Naive B cell (primary cell): ENCODE results near the gene MDM2. TPM values are rescaled to one million over a fixed set of nuclear protein-coding genes. Genes with fewer than 3 reads are reported as not detected.

Source experiments
- ATAC-seq, 2 donors: fragments of 150-1000 bp; cut with Tn5 transposase; 2 replicates each; pipeline ENCODE4 v1.10.0; 2021; ENCODE audit warnings: low read depth in 2 of 2, mild to moderate bottlenecking in 2 of 2, moderate library complexity in 2 of 2
- DNase-seq: peaks from one replicate; pipeline ENCODE4 v3.0.0; 2022
- H3K27ac Mint-ChIP-seq, 6 donors: one replicate each; pipeline ENCODE4 v1.8.0; 2020 to 2022; ENCODE audit warnings: mild to moderate bottlenecking in 6 of 6, mixed read lengths in 6 of 6, moderate library complexity in 5 of 6, inconsistent platforms in 2 of 6
- H3K27me3 Mint-ChIP-seq, 3 donors: one replicate each; pipeline ENCODE4 v1.8.0; 2021 to 2022; ENCODE audit warnings: mixed read lengths in 3 of 3, mild to moderate bottlenecking in 1 of 3
- H3K36me3 Mint-ChIP-seq, 2 donors: one replicate each; pipeline ENCODE4 v1.8.0; 2020 to 2022; ENCODE audit warnings: mixed read lengths in 2 of 2, inconsistent platforms in 1 of 2, mild to moderate bottlenecking in 1 of 2
- H3K4me1 Mint-ChIP-seq, 3 donors: one replicate each; pipeline ENCODE4 v1.8.0; 2020 to 2022; ENCODE audit warnings: mixed read lengths in 3 of 3, inconsistent platforms in 1 of 3, mild to moderate bottlenecking in 1 of 3, moderate library complexity in 1 of 3
- H3K4me3 Mint-ChIP-seq, 8 donors: one replicate each; pipeline ENCODE4 v1.8.0; 2020 to 2022; ENCODE audit warnings: mild to moderate bottlenecking in 8 of 8, mixed read lengths in 8 of 8, moderate library complexity in 8 of 8, inconsistent platforms in 2 of 8
- H3K9me3 Mint-ChIP-seq, 7 donors: one replicate each; pipeline ENCODE4 v1.8.0; 2020 to 2022; ENCODE audit warnings: mixed read lengths in 7 of 7, mild to moderate bottlenecking in 5 of 7, inconsistent platforms in 2 of 7, moderate library complexity in 1 of 7
- polyA plus RNA-seq, 6 donors: library from polyadenylated mRNA; unstranded; fragments of 300-500 nt; fragmentation: Illumina TruSeq; gene quantifications; one replicate each; pipeline ENCODE4 v1.2.3, GENCODE V29; 2021; ENCODE audit warnings: low read depth in 6 of 6

MDM2 gene
- polyA plus RNA-seq, 6 donors from 2014 or later = 21.6 to 31.1 (median 25.6) TPM

DNA sequence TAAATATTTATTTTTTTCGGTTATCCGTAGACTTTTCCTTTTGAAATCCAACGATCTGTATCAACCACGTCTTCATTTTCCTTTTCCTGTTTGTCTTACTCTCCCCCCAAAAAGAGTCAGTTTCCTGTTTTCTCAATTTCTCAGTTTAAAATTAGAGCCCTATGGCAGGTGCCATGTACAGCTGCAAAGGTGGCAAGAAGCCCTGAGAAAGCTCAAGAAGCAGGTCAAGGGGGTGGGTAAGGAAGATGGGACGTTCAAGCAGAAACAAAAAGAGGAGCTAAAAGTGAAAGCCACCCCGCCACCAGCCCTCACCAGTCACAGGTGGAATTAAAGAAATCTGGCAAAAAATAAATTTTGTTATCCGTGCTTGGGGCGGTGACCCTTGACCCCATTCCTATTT is 35.3 kb upstream of the MDM2 start:
- ATAC-seq (peak; percentile 78 to 79), DNase-seq (peak; percentile 29)
- Mint-ChIP-seq H3K9me3 (no peaks in the 10 kb centered on the region), H3K27ac (peak overlapping the region; percentile 61 to 96 (median 80)), H3K4me3 (peak overlapping the region in 7 of 8 donors; percentile 52 to 80 (median 75)), H3K27me3 (no peaks in the 10 kb centered on the region), H3K4me1 (peaks cover 17 to 55% (median 28%) of the 10 kb centered on the region in 3 donors), H3K36me3 (no peaks in the 10 kb centered on the region)

- H3K27me3 Mint-ChIP-seq = no peaks in the 10 kb centered on the region
- peak overlapping the region; percentile 61 to 96 (median 80) for H3K27ac Mint-ChIP-seq
- peaks cover 17 to 55% (median 28%) of the 10 kb centered on the region in 3 donors for H3K4me1 Mint-ChIP-seq
- peak overlapping the region in 6 of 8 donors; percentile 64 to 80 (median 73) for H3K4me3 Mint-ChIP-seq
- no peaks in the 10 kb centered on the region for H3K36me3 Mint-ChIP-seq
- H3K9me3 Mint-ChIP-seq = no peaks in the 10 kb centered on the region
- DNase-seq = no peak
- no peak for ATAC-seq
These were observed 34.4 kb upstream of the MDM2 start for GRCh38 chr12:68773582-68773981.

DNA sequence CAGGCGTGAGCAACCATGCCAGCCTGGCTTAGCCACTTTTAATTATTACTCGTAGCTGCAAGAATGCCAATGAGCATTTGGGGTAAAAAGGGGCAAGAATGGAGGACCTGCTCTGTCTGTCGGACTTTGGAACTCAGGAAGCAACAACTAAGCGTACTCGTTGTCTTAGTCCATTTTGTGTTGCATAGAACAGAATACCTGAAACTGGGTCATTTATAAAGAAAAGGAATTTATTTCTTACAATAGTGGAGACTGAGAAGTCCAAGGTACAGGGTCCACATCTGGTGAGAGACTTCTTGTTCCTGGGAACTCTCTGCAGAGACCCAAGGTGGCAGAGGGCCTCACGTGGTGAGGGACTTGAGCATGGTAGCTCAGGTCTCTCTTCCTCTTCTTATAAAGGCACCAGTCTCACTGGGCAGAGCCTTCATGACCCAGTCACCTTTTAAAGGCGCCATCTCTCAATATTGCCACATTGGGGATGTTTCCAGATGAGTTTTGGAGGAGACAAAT is 32.8 kb upstream of the MDM2 start:
- no peaks in the 10 kb centered on the region for H3K36me3 Mint-ChIP-seq

GRCh38 chr12:68776976-68777610 is 30.9 kb upstream of the MDM2 start:
- Mint-ChIP-seq H3K4me1 (peaks cover 15 to 35% (median 17%) of the 10 kb centered on the region in 3 donors), H3K27me3 (no peaks in the 10 kb centered on the region), H3K4me3 (no peak overlapping the region), H3K27ac (peak overlapping the region in 1 of 6 donors; percentile 82), H3K36me3 (no peaks in the 10 kb centered on the region), H3K9me3 (no peaks in the 10 kb centered on the region)
- ATAC-seq = no peak
- DNase-seq = no peak

More for the DNA sequence above, 32.8 kb upstream of the MDM2 start:
- Mint-ChIP-seq H3K27ac (peak overlapping the region in 2 of 6 donors; percentile 6 to 42), H3K9me3 (no peaks in the 10 kb centered on the region), H3K27me3 (no peaks in the 10 kb centered on the region), H3K4me1 (peaks cover 17 to 51% (median 26%) of the 10 kb centered on the region in 3 donors), H3K4me3 (no peak overlapping the region)
- no peak for ATAC-seq
- DNase-seq = no peak

- Mint-ChIP-seq H3K27me3 (no peaks in the 10 kb centered on the region), H3K4me3 (no peak overlapping the region), H3K9me3 (no peaks in the 10 kb centered on the region), H3K36me3 (no peaks in the 10 kb centered on the region), H3K4me1 (peaks cover 0 to 13% (median 3%) of the 10 kb centered on the region in 3 donors), H3K27ac (peak overlapping the region in 2 of 6 donors; percentile 79 to 84)
- ATAC-seq = no peak
- DNase-seq = no peak
These were observed 28.7 kb upstream of the MDM2 start for GRCh38 chr12:68779280-68779679.

GRCh38 chr12:68780731-68781130 is 27.2 kb upstream of the MDM2 start:
- ATAC-seq (no peak), DNase-seq (no peak)
- Mint-ChIP-seq H3K4me3 (no peak overlapping the region), H3K36me3 (no peaks in the 10 kb centered on the region), H3K27ac (peak overlapping the region in 1 of 6 donors; percentile 26), H3K9me3 (no peaks in the 10 kb centered on the region), H3K4me1 (peaks cover 0 to 6% (median 3%) of the 10 kb centered on the region in 3 donors), H3K27me3 (no peaks in the 10 kb centered on the region)

DNA sequence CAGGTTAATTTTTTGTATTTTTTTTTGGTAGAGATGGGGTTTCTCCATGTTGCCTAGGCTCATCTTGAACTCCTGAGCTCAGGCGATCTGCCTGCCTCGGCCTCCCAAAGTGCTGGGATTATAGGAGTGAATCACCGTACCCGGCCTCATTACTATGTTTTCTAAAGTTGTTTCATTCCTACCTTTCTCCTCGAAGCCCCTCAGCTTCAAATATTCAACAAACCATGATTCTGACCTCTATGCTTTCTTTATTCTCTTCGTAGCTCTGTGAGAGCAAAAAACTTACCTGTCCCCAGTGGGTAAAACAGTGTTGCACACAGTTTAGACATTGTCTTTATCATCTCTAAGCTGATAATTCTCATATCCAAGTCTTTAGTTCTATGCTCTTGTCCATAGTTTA is 26.2 kb upstream of the MDM2 start:
- no peaks in the 10 kb centered on the region for H3K9me3 Mint-ChIP-seq
- DNase-seq (no peak), ATAC-seq (no peak)
- H3K4me1 Mint-ChIP-seq = peaks cover 0 to 4% (median 3%) of the 10 kb centered on the region in 3 donors
- no peak overlapping the region for H3K4me3 Mint-ChIP-seq
- no peaks in the 10 kb centered on the region for H3K27me3 Mint-ChIP-seq
- H3K27ac Mint-ChIP-seq = peak overlapping the region in 1 of 6 donors; percentile 60
- no peaks in the 10 kb centered on the region for H3K36me3 Mint-ChIP-seq

GRCh38 chr12:68784015-68784414 is 24.0 kb upstream of the MDM2 start:
- Mint-ChIP-seq H3K36me3 (no peaks in the 10 kb centered on the region), H3K27me3 (no peaks in the 10 kb centered on the region), H3K9me3 (no peaks in the 10 kb centered on the region), H3K4me3 (no peak overlapping the region), H3K4me1 (peaks cover 9 to 18% (median 10%) of the 10 kb centered on the region in 3 donors), H3K27ac (peak overlapping the region in 3 of 6 donors; percentile 40 to 63 (median 53))
- no peak for DNase-seq
- ATAC-seq = no peak

GRCh38 chr12:68785358-68785757 is 22.6 kb upstream of the MDM2 start:
- Mint-ChIP-seq H3K36me3 (no peaks in the 10 kb centered on the region), H3K4me3 (no peak overlapping the region), H3K4me1 (peaks cover 6 to 24% (median 14%) of the 10 kb centered on the region in 3 donors), H3K9me3 (no peaks in the 10 kb centered on the region), H3K27me3 (no peaks in the 10 kb centered on the region), H3K27ac (no peak overlapping the region)
- no peak for DNase-seq
- ATAC-seq = no peak

DNA sequence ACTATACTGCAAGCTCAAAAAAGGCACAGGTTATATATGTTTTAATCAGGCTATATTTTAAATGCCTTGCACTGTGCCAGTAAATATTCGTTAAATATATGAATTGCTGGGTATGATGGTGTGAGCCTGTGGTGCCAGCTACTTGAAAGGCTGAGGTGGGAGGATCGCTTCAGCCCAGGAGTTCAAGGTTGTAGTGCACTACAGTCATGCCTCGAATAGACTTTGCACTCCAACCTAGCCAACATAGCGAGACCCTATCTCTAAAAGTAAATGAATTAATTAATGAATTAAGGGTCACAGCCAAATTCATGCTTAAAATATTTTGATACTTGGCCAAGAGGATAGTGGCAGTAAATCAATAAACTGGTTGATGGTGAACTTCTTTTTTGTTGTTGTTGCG is 22.2 kb upstream of the MDM2 start:
- no peaks in the 10 kb centered on the region for H3K36me3 Mint-ChIP-seq
- ATAC-seq = no peak
- H3K4me1 Mint-ChIP-seq = peaks cover 6 to 24% (median 14%) of the 10 kb centered on the region in 3 donors
- DNase-seq = no peak
- peak overlapping the region in 2 of 6 donors; percentile 28 for H3K27ac Mint-ChIP-seq
- no peaks in the 10 kb centered on the region for H3K27me3 Mint-ChIP-seq
- no peaks in the 10 kb centered on the region for H3K9me3 Mint-ChIP-seq
- H3K4me3 Mint-ChIP-seq = no peak overlapping the region

GRCh38 chr12:68786929-68787328 is 21.0 kb upstream of the MDM2 start:
- H3K27me3 Mint-ChIP-seq = no peaks in the 10 kb centered on the region
- DNase-seq (no peak), ATAC-seq (no peak)
- H3K27ac Mint-ChIP-seq = peak overlapping the region in 1 of 6 donors; percentile 13
- H3K36me3 Mint-ChIP-seq = no peaks in the 10 kb centered on the region
- peaks cover 6 to 24% (median 14%) of the 10 kb centered on the region in 3 donors for H3K4me1 Mint-ChIP-seq
- H3K9me3 Mint-ChIP-seq = no peaks in the 10 kb centered on the region
- peak overlapping the region in 2 of 8 donors; percentile 50 to 81 for H3K4me3 Mint-ChIP-seq

- H3K4me1 Mint-ChIP-seq = peaks cover 6 to 24% (median 14%) of the 10 kb centered on the region in 3 donors
- H3K27me3 Mint-ChIP-seq = no peaks in the 10 kb centered on the region
- no peak overlapping the region for H3K27ac Mint-ChIP-seq
- ATAC-seq (no peak), DNase-seq (no peak)
- no peaks in the 10 kb centered on the region for H3K36me3 Mint-ChIP-seq
- H3K9me3 Mint-ChIP-seq = no peaks in the 10 kb centered on the region
- peak overlapping the region in 1 of 8 donors; percentile 54 for H3K4me3 Mint-ChIP-seq
These were observed 19.3 kb upstream of the MDM2 start for GRCh38 chr12:68788554-68789143.

DNA sequence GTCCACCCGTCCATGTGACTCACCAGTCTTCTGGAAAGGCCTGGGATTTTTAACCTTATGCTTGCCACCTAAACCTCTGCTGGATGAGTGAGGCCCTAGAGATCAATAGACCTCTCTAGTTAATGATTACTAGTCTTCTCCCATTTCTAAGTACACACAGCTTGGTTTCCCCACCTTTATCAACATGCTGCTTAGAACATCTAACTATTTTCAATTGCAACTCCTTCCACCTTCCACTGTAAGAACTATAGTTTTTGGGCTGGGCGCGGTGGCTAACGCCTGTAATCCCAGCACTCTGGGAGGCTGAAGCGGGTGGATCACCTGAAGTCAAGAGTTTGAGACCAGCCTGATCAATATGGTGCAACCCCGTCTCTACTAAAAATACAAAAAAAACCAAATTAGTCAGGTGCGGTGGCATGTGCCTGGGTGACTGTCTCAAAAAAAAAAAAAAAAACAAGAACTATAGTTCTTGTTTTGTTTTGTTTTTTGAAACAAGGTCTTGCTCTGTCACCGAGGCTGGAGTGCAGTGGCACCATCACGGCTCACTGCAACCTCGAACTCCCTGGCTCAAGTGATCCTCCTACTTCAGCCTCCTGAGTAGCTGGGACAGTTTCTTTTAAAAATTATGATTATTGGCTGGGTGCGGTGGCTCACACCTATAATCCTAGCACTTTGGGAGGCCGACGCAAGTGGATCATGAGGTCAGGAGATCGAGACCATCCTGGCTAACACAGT is 18.7 kb upstream of the MDM2 start:
- Mint-ChIP-seq H3K27me3 (no peaks in the 10 kb centered on the region), H3K9me3 (no peaks in the 10 kb centered on the region), H3K27ac (peak overlapping the region in 1 of 6 donors; percentile 78), H3K36me3 (no peaks in the 10 kb centered on the region), H3K4me3 (peak overlapping the region in 2 of 8 donors; percentile 12 to 13), H3K4me1 (peaks cover 6 to 24% (median 14%) of the 10 kb centered on the region in 3 donors)
- ATAC-seq (no peak), DNase-seq (no peak)
